NOMO-1 treated with dmso at 0.1 percent for 144 hours (cell line): Measurements from ENCODE around the gene ASCL2.
"Not testable (repeated sequence)": the region's sequence is repeated elsewhere in the genome, so short reads cannot be mapped to it uniquely, and the experiment has no call there.

Experiments
- DNase-seq: peaks from one replicate; lab custom pipeline; 2025; ENCODE audit not compliant: unreplicated experiment; lab: John Stamatoyannopoulos, UW

ASCL2 gene

GRCh38 chr11:2237457-2238238 is 32.7 kb downstream of the ASCL2 start:
- no peak for DNase-seq

- DNase-seq: not testable (repeated sequence)
These were observed 33.8 kb downstream of the ASCL2 start for GRCh38 chr11:2236381-2237134.

- DNase-seq: no peak
These were observed 34.6 kb downstream of the ASCL2 start for GRCh38 chr11:2235588-2236326.

GRCh38 chr11:2234963-2235362 is 35.4 kb downstream of the ASCL2 start:
- no peak for DNase-seq

- no peak for DNase-seq
These were observed 36.5 kb downstream of the ASCL2 start for GRCh38 chr11:2233693-2234455.

- DNase-seq: no peak
These were observed 40.6 kb downstream of the ASCL2 start for GRCh38 chr11:2229713-2230297.

- no peak for DNase-seq
These were observed 46.1 kb downstream of the ASCL2 start for GRCh38 chr11:2224254-2224653.

- no peak for DNase-seq
These were observed 47.1 kb downstream of the ASCL2 start for GRCh38 chr11:2223153-2223794.

GRCh38 chr11:2222451-2222850 is 47.9 kb downstream of the ASCL2 start:
- DNase-seq: no peak

- DNase-seq: no peak
These were observed 48.8 kb downstream of the ASCL2 start for GRCh38 chr11:2221591-2221990.

GRCh38 chr11:2221024-2221423 is 49.4 kb downstream of the ASCL2 start:
- DNase-seq: no peak

- DNase-seq: peak; percentile 24
These were observed 50.1 kb downstream of the ASCL2 start for GRCh38 chr11:2220173-2220771.

- DNase-seq: no peak
These were observed 50.9 kb downstream of the ASCL2 start for GRCh38 chr11:2219318-2220017.
